A549 (cell line): ENCODE measurements around the gene MSANTD1. TPM values are rescaled to one million over a fixed set of nuclear protein-coding genes. Genes with fewer than 3 reads are reported as not detected.

Source experiments
- ATAC-seq, 2 experiments: fragments of 200-7000 bp in 1 of 2; fragments of >200 bp in 1 of 2; cut with Nextera tagmentation in 1 of 2; cut with Tn5 transposase in 1 of 2; 3 replicates each; pipeline versions ENCODE4 v1.8.0 to v1.9.1; 2018 to 2020; ENCODE audit warnings: mild to moderate bottlenecking in 1 of 2, moderate library complexity in 1 of 2
- CTCF ChIA-PET: fragments of 300-600 bp; sonication (Branson Sonifier 250); formaldehyde crosslinking; extraction: SDS; loops from one replicate; lab custom pipeline; 2021; ENCODE audit warnings: antibody characterized with exemption, inconsistent platforms; lab: Yijun Ruan, JAX
- POLR2A ChIA-PET: fragments of 350-600 bp; formaldehyde crosslinking; extraction: SDS; loops from one replicate; lab custom pipeline; 2021; ENCODE audit warnings: antibody characterized with exemption, inconsistent platforms; lab: Yijun Ruan, JAX
- DNase-seq, 2 experiments: peaks; one replicate each; pipeline versions ENCODE4 v3.0.0 to v3.0.0-alpha.2; 2011 to 2016; ENCODE audit warnings: low read depth in 1 of 2, low spot score in 1 of 2
- FAIRE-seq: peaks from 2 replicates; lab custom pipeline; 2011; peaks lifted over from hg19 to GRCh38; lab: Jason Lieb, UNC
- H3K27ac ChIP-seq, 2 experiments: fragments of >200 bp; sonication (Bioruptor Twin); formaldehyde crosslinking; 3 replicates each; pipeline ENCODE4 v1.5.1; 2016 to 2017
- H3K4me1 ChIP-seq: fragments of >200 bp; sonication (Bioruptor Twin); formaldehyde crosslinking; 3 replicates; pipeline ENCODE4 v1.6.1; 2016
- H3K4me2 ChIP-seq: fragments of >200 bp; sonication (Bioruptor Twin); formaldehyde crosslinking; 3 replicates; pipeline ENCODE4 v1.6.1; 2016
- H3K4me3 ChIP-seq: fragments of >200 bp; sonication (Bioruptor Twin); formaldehyde crosslinking; 3 replicates; pipeline ENCODE4 v1.5.1; 2016
- H3K9me3 ChIP-seq: fragments of >200 bp; sonication (Bioruptor Twin); formaldehyde crosslinking; 3 replicates; pipeline ENCODE4 v1.6.1; 2016
- ATOH8 ChIP-seq: fragments of 250-450 bp; sonication (Bioruptor Pico); IDR thresholded peaks from 2 replicates; pipeline ENCODE4 v1.5.0; 2020; ENCODE audit warnings: low read depth, mild to moderate bottlenecking, moderate library complexity
- BHLHE40 ChIP-seq: IDR thresholded peaks from 2 replicates; pipeline ENCODE4 v1.6.1; 2012; ENCODE audit warnings: low read depth, low read length, inconsistent platforms
- CBX8 ChIP-seq: fragments of 200-600 bp; sonication (generic); IDR thresholded peaks from 2 replicates; pipeline ENCODE4 v1.6.1; 2016
- CEBPB ChIP-seq, 2 experiments: fragments of >200 bp in 1 of 2; sonication (Bioruptor Twin) in 1 of 2; formaldehyde crosslinking in 1 of 2; IDR thresholded peaks; 2 replicates each; pipeline ENCODE4 v1.6.1; 2012 to 2016
- CHD2 ChIP-seq: fragments of 150-350 bp; IDR thresholded peaks from 2 replicates; pipeline ENCODE4 v1.6.1; 2014; ENCODE audit warnings: low read length; ENCODE audit not compliant: partially characterized antibody
- CHD4 ChIP-seq: fragments of 200-600 bp; sonication (generic); IDR thresholded peaks from 2 replicates; pipeline ENCODE4 v1.6.1; 2016; ENCODE audit warnings: antibody characterized with exemption, mild to moderate bottlenecking, borderline replicate concordance
- E2F6 ChIP-seq: IDR thresholded peaks from 2 replicates; pipeline ENCODE4 v1.6.1; 2012; ENCODE audit warnings: low read depth, borderline replicate concordance
- ELK1 ChIP-seq: fragments of 150-350 bp; IDR thresholded peaks from 2 replicates; pipeline ENCODE4 v1.6.1; 2014; ENCODE audit warnings: low read depth, mild to moderate bottlenecking, low read length
- GATA3 ChIP-seq: IDR thresholded peaks from 2 replicates; pipeline ENCODE4 v1.6.1; 2012; ENCODE audit warnings: borderline replicate concordance
- HEYL ChIP-seq: fragments of 250-450 bp; sonication (Bioruptor Pico); IDR thresholded peaks from 2 replicates; pipeline ENCODE4 v1.8.0; 2021; ENCODE audit warnings: mild to moderate bottlenecking, moderate library complexity
- HOXA7 ChIP-seq: fragments of 250-450 bp; sonication (Bioruptor Pico); IDR thresholded peaks from 2 replicates; pipeline ENCODE4 v1.5.0; 2020; ENCODE audit warnings: mild to moderate bottlenecking, moderate library complexity
- HOXB13 ChIP-seq: fragments of 250-450 bp; sonication (Bioruptor Pico); IDR thresholded peaks from 2 replicates; pipeline ENCODE4 v1.5.0; 2020; ENCODE audit warnings: low read depth, mild to moderate bottlenecking, moderate library complexity
- NFE2L2 ChIP-seq: fragments of 150-350 bp; conservative IDR thresholded peaks from 2 replicates; pipeline ENCODE4 v1.6.1; 2014; ENCODE audit warnings: low read length
- NPAS2 ChIP-seq: fragments of 250-450 bp; sonication (Bioruptor Pico); IDR thresholded peaks from 2 replicates; pipeline ENCODE4 v1.8.0; 2022; ENCODE audit warnings: mild to moderate bottlenecking, moderate library complexity, borderline replicate concordance
- NR3C1 ChIP-seq: fragments of >200 bp; sonication (Bioruptor Twin); formaldehyde crosslinking; IDR thresholded peaks from 3 replicates; pipeline ENCODE4 v1.6.1; 2017
- PBX3 ChIP-seq: IDR thresholded peaks from 2 replicates; pipeline ENCODE4 v1.6.1; 2012
- PHF8 ChIP-seq: fragments of 200-600 bp; sonication (generic); IDR thresholded peaks from 2 replicates; pipeline ENCODE4 v1.6.1; 2016; ENCODE audit warnings: low read depth, mild to moderate bottlenecking, antibody characterized with exemption, moderate library complexity, borderline replicate concordance
- POLR2A ChIP-seq: IDR thresholded peaks from 2 replicates; pipeline ENCODE4 v1.6.1; 2012; ENCODE audit warnings: mild to moderate bottlenecking, low read length
- RARB ChIP-seq: fragments of 250-450 bp; sonication (Bioruptor Pico); IDR thresholded peaks from 2 replicates; pipeline ENCODE4 v1.8.0; 2021; ENCODE audit warnings: mild to moderate bottlenecking, moderate library complexity
- REST ChIP-seq: fragments of 200-600 bp; sonication (generic); IDR thresholded peaks from 2 replicates; pipeline ENCODE4 v1.6.1; 2016; ENCODE audit warnings: antibody characterized with exemption, mild to moderate bottlenecking, moderate library complexity
- SREBF2 ChIP-seq: fragments of 450-650 bp; IDR thresholded peaks from 2 replicates; pipeline ENCODE4 v1.6.1; 2014; ENCODE audit warnings: mild to moderate bottlenecking, moderate library complexity
- TP53 ChIP-seq: fragments of 250-450 bp; sonication (Bioruptor Pico); IDR thresholded peaks from 2 replicates; pipeline ENCODE4 v1.5.0; 2021; ENCODE audit warnings: mild to moderate bottlenecking, moderate library complexity
- USF2 ChIP-seq: fragments of 450-650 bp; IDR thresholded peaks from 2 replicates; pipeline ENCODE4 v1.6.1; 2014; ENCODE audit warnings: antibody characterized with exemption
- WGBS: methylation state at CpG from one replicate; pipeline ENCODE4 v1.1.6; 2017; ENCODE audit errors: missing lambda C conversion rate; 5-methylcytosine and 5-hydroxymethylcytosine counted together
- polyA plus RNA-seq, 4 experiments: library from polyadenylated mRNA; depleted of rRNA in 3 of 4; stranded (reverse); fragments of >200 nt; fragmentation: RNase III in 1 of 4; extraction: RNeasy Plus Mini Kit Qiagen cat#74134 plus additional on column Dnase treatment in 1 of 4; gene quantifications; 2 replicates in 3 of 4; 3 replicates in 1 of 4; pipeline ENCODE4 v1.2.3, GENCODE V29; 2011 to 2017

MSANTD1 gene
- polyA plus RNA-seq, 2 of the 4 experiments (the other 2 are of a cell fraction), result 0.08 to 0.12 TPM

- H3K4me3 ChIP-seq, result no peak overlapping the region
- ATAC-seq, result no peak
- H3K27ac ChIP-seq, result no peak overlapping the region
- no peak overlapping the region for H3K4me2 ChIP-seq
- no peaks in the 10 kb centered on the region for H3K9me3 ChIP-seq
- ChIA-PET POLR2A (no interaction called here), CTCF (no interaction called here)
- no peak for FAIRE-seq
- no peak for DNase-seq
- 82% methylated on average over 4 of the region's 4 CpGs for WGBS
- no peak for TF ChIP-seq CHD4
- no peak for TF ChIP-seq CBX8
- TF ChIP-seq BHLHE40, result no peak
- TF ChIP-seq POLR2A, result no peak
- TF ChIP-seq PBX3, result no peak
- no peak for TF ChIP-seq PHF8
- no peak for TF ChIP-seq NR3C1
- TF ChIP-seq HOXB13 (CRISPR knock-in tag), result no peak
- no peak for TF ChIP-seq E2F6
- no peak for TF ChIP-seq NFE2L2
- TF ChIP-seq TP53 (CRISPR knock-in tag), result no peak
- no peak for TF ChIP-seq HOXA7 (CRISPR knock-in tag)
- no peak for TF ChIP-seq HEYL
- TF ChIP-seq NPAS2, result no peak
- no peak for TF ChIP-seq SREBF2
- no peak for TF ChIP-seq RARB (CRISPR knock-in tag)
- TF ChIP-seq USF2, result no peak
- no peaks in the 10 kb centered on the region for H3K4me1 ChIP-seq
Observed at GRCh38 chr4:3213106-3213425, 35.9 kb upstream of the MSANTD1 start.

- no peak for ATAC-seq
- WGBS, result 95% methylated on average over 14 of the region's 15 CpGs
Observed at GRCh38 chr4:3213661-3214250, 35.2 kb upstream of the MSANTD1 start.

More at GRCh38 chr4:3213661-3214250, 35.2 kb upstream of the MSANTD1 start:
- Histone ChIP-seq H3K4me2 (no peak overlapping the region), H3K9me3 (no peaks in the 10 kb centered on the region), H3K27ac (no peak overlapping the region), H3K4me3 (no peak overlapping the region), H3K4me1 (no peaks in the 10 kb centered on the region)
- FAIRE-seq, result no peak
- CTCF ChIA-PET, result interaction anchor here (0.7 to 1.2 kb wide), 2 partner anchors 35 to 266 kb away, joined by 3 read pairs; partner anchors contain the start of gene MSANTD1
- TF ChIP-seq ELK1 (no peak), CHD2 (no peak), ATOH8 (CRISPR knock-in tag) (no peak), POLR2A (no peak), NPAS2 (no peak), REST (no peak), PBX3 (no peak), GATA3 (no peak), CEBPB (IDR thresholded peaks at IDR 0.05) (no peak)
- POLR2A ChIA-PET, result no interaction called here
- DNase-seq, result no peak
